ENCODE measurements around the gene SLC38A2. TPM values are rescaled to one million over a fixed set of nuclear protein-coding genes. Genes with fewer than 3 reads are reported as not detected.

SLC38A2 gene
- total RNA-seq, 6 experiments from 2014 or later, result 787 to 1,148 (median 975) TPM

DNA sequence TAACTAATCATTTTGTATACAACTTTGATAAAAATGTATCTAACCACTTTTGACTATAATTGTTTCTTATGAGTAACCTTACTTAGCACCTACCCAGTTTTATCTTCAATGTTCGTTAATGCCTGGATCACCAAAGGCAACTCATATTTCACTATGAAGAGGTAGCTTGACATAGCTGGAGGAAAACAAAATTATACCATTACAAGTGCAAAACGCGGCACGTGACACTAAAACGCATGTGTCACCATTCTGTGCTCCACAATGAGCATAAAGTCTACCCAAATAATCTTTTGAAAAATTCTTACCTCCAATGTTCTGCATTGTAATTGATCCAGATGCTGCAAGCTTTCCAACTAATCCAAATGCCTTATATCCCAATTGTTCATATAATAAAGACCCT is 5.8 kb downstream of the SLC38A2 start:
- TF ChIP-seq, protein P1, sequence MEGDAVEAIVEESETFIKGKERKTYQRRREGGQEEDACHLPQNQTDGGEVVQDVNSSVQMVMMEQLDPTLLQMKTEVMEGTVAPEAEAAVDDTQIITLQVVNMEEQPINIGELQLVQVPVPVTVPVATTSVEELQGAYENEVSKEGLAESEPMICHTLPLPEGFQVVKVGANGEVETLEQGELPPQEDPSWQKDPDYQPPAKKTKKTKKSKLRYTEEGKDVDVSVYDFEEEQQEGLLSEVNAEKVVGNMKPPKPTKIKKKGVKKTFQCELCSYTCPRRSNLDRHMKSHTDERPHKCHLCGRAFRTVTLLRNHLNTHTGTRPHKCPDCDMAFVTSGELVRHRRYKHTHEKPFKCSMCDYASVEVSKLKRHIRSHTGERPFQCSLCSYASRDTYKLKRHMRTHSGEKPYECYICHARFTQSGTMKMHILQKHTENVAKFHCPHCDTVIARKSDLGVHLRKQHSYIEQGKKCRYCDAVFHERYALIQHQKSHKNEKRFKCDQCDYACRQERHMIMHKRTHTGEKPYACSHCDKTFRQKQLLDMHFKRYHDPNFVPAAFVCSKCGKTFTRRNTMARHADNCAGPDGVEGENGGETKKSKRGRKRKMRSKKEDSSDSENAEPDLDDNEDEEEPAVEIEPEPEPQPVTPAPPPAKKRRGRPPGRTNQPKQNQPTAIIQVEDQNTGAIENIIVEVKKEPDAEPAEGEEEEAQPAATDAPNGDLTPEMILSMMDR (IDR thresholded peaks at IDR 0.05), result no peak
- Mint-ChIP-seq H3K27me3 (ENCODE audit: insufficient read depth) (peaks cover 66% of the 10 kb centered on the region), H3K27ac (peak overlapping the region; percentile 99), H3K36me3 (ENCODE audit: low read depth) (peaks cover 95% of the 10 kb centered on the region), H3K4me1 (ENCODE audit: low read depth) (peaks cover 66% of the 10 kb centered on the region), H3K9me3 (peaks cover 27% of the 10 kb centered on the region), H3K4me3 (peak overlapping the region; percentile 99)
- DNase-seq, result no peak

DNA sequence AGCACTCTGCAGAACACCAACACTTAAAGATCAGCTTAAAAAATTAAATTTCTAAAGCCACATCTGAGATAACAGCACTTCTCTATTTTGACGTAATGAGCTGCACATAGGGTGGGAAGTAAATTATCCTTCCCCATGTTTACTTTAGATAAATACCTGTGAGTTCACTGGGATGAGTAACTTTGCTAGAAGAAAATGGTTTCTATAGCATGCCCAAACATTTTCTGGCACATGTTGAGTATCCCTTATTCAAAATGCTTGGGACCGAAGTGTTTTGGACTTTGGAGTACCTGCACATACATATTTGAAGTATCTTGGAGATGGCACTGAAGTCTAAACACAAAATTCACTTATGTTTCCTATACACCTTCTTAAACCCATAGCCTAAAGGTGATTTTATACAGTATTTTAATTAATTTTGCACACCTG is 6.6 kb downstream of the SLC38A2 start:
- H3K27me3 Mint-ChIP-seq (ENCODE audit: insufficient read depth), result peaks cover 58% of the 10 kb centered on the region
- peaks cover 74% of the 10 kb centered on the region for H3K4me1 Mint-ChIP-seq (ENCODE audit: low read depth)
- peaks cover 95% of the 10 kb centered on the region for H3K36me3 Mint-ChIP-seq (ENCODE audit: low read depth)
- TF ChIP-seq, protein P1 (IDR thresholded peaks at IDR 0.05), result no peak
- peak overlapping the region; percentile 99 for H3K27ac Mint-ChIP-seq
- peak overlapping the region; percentile 99 for H3K4me3 Mint-ChIP-seq
- no peak for DNase-seq
- H3K9me3 Mint-ChIP-seq, result peaks cover 19% of the 10 kb centered on the region

DNA sequence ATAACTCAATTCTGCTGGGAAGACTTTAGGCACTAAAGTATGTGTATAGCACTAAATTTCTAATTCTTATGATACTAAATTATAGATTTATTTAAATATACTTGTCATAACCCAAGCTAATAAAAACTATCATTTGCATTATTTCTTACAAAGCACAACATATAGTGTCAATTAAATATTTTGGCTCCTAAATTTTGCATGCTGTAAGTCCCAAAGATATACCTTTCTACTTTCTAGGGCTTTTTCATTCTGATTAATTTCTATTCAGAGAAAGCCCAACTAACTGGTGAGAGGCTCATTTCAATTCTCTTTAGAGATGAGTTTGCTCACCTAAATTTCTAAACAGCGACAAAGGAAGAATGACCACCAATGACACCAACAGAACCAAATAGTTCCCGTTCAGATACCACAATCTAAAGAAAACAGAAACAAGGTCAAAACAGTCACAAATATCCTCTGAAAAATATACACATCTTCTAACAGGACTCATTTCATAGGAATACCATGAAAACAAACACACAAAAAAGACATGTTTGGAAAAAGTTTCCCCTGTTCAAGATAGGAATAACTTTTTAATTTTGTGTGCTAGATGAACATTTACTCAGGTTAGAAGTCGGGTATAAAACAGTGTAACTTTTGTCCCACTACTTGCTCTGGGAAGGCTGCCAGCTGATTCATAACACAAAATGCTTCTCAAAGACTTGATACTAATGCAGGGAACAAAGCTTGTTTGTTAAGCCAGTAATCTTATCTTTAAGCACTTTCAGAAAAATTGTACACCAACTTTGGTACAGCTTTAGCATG is 7.6 kb downstream of the SLC38A2 start:
- Mint-ChIP-seq H3K27ac (peak overlapping the region; percentile 99), H3K4me3 (peak overlapping the region; percentile 99), H3K4me1 (ENCODE audit: low read depth) (peaks cover 82% of the 10 kb centered on the region), H3K9me3 (peaks cover 9% of the 10 kb centered on the region), H3K27me3 (ENCODE audit: insufficient read depth) (peaks cover 50% of the 10 kb centered on the region), H3K36me3 (ENCODE audit: low read depth) (peaks cover 92% of the 10 kb centered on the region)
- TF ChIP-seq, protein P1 (IDR thresholded peaks at IDR 0.05), result no peak
- peak; percentile 76 for DNase-seq

DNA sequence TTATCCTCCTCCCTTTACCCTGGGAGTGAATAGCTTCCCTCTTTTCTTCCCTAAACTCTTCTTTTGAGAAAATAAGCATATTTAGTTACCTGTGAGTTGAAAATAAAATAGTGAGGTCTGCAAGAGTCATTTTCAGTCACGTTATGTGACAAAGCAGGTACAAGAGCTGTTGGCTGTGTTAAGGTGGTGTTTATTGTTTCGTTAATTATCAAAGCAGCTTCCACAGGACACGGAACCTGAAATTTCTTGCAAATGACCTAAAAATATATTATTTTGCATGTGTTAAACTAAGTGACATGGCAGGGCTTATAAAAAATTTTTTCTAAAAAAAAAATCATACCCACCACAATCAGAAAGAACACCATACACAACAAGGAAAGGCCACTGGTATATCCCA is 8.3 kb downstream of the SLC38A2 start:
- peak overlapping the region; percentile 84 for H3K27ac Mint-ChIP-seq
- H3K9me3 Mint-ChIP-seq, result peaks cover 6% of the 10 kb centered on the region; the same call in 1 of the 2 replicates
- H3K4me3 Mint-ChIP-seq, result peak overlapping the region; percentile 76
- TF ChIP-seq, protein P1 (IDR thresholded peaks at IDR 0.05), result no peak
- peaks cover 89% of the 10 kb centered on the region for H3K4me1 Mint-ChIP-seq (ENCODE audit: low read depth)
- H3K27me3 Mint-ChIP-seq (ENCODE audit: insufficient read depth), result peaks cover 51% of the 10 kb centered on the region
- peaks cover 92% of the 10 kb centered on the region for H3K36me3 Mint-ChIP-seq (ENCODE audit: low read depth)
- no peak for DNase-seq

DNA sequence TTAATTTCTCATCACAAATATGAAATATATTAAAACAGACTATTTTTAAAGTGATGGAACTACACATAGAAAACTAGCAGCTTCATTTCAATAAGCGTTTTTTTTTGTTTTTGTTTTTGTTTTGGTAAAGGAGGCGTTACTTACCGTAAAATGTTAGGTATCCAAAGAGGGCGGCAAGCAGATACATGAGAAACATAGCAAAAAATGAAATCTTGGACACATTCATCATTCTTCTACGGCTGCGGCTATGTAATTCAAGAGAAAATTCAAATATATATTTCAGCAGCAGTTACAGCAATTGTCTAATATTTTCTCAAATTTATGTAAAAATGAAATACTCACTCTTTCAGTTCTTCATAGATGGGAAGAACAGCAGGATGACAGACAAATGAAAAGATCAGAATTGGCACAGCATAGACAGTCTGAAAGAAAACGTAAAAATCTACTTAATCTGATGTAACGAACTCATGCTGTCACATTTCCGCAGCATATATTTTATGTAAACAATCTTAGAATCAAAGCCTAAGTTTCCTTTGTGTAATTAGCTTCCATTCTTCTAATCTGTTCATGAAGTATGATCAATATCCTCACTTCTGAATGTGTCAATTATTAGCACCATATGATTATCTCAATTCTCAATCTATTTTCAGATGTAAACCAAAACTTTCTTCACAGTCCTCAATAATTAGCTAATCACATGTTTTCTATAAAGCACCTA is 8.8 kb downstream of the SLC38A2 start:
- H3K4me1 Mint-ChIP-seq (ENCODE audit: low read depth), result peaks cover 94% of the 10 kb centered on the region
- peak overlapping the region; percentile 76 for H3K4me3 Mint-ChIP-seq
- DNase-seq, result no peak
- peaks cover 53% of the 10 kb centered on the region for H3K27me3 Mint-ChIP-seq (ENCODE audit: insufficient read depth)
- peaks cover 6% of the 10 kb centered on the region; the same call in 1 of the 2 replicates for H3K9me3 Mint-ChIP-seq
- peaks cover 93% of the 10 kb centered on the region for H3K36me3 Mint-ChIP-seq (ENCODE audit: low read depth)
- H3K27ac Mint-ChIP-seq, result peak overlapping the region; percentile 84
- TF ChIP-seq, protein P1 (IDR thresholded peaks at IDR 0.05), result no peak
